Esophagus squamous epithelium (tissue), 4 donors: ENCODE results near the gene VAV3.

Experiments used
- CTCF ChIP-seq, 6 experiments: fragments of 450-650 bp in 4 of 6; fragments of 200-600 bp in 2 of 6; sonication (generic) in 2 of 6; IDR thresholded peaks; one replicate each; pipeline ENCODE4 v1.5.1; 2016 to 2019; ENCODE audit warnings: antibody characterized with exemption in 6 of 6, mild to moderate bottlenecking in 4 of 6, moderate library complexity in 4 of 6
- POLR2A ChIP-seq, 4 donors: fragments of 450-650 bp; IDR thresholded peaks; one replicate each; pipeline ENCODE4 v1.6.1; 2017; ENCODE audit warnings: antibody characterized with exemption in 4 of 4, mild to moderate bottlenecking in 4 of 4, moderate library complexity in 3 of 4

GRCh38 chr1:107927820-107928219, 37.2 kb downstream of the VAV3 start:
- TF ChIP-seq CTCF (IDR thresholded peaks at IDR 0.05) = no peak
- TF ChIP-seq POLR2A (IDR thresholded peaks at IDR 0.05) = no peak
